Measurements from ENCODE around the gene TNRC18.

TNRC18 gene

DNA sequence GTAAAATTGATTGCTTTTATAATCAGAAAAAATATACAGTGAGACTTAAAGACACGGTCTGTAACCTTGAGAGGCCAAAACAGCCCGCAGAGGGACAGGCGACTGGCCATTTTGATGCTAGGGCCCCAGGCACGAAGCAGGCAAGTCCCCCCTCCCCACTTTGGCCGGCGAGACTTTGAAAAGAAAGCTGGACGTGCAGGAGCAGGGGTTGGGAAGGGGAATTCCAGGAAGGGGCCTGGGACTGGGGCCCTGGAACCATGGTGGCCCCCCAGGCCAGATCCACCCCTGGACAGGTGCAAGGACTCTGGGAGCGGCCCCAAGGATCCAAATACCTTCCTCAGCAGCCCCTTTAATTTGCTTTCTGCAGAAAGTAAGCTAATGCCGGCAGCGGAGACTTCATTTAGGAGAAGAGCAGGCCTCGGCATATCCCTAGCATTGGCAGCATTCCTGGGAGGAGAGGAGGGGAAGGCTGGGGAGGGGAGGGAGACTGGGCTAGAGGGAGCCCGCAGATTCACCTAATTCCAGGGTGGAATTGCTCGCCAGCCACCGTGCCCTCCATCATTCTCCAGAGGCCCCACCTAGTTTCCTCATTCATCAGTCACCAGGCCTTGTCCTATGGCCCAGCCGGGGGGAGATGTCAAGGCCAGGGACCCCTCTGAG is 24.9 kb upstream of the TNRC18 start:
- no peak for DNase-seq

DNA sequence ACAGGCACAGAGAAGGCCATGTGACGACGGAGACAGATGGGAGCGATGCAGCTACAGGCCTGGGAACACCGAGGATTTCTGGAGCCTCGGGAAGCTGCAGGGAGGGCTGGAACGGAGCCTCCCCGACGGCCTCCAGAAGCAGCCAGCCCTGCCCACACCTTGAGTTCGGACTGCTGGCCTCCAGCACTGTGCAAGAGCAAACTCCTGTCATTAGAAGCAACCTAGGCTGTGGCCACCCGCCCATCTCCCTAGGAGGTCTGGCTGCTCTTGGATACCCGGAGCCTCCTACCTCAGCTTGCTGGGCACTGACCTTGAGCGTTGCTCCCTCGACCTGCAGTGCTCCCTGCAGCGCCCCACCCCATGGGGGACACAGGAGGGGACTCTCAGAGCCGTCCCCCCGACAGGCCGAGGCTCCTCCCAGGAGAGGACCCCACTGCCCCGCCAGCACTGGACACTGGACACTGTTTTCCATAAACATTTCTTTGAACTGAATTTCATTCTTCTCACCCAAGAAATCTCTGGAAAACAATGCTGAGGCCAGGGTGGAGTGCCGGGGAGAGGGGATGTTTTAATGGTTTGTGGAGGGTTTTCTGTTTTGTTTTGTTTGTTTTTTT is 22.5 kb upstream of the TNRC18 start:
- no peak for DNase-seq

DNA sequence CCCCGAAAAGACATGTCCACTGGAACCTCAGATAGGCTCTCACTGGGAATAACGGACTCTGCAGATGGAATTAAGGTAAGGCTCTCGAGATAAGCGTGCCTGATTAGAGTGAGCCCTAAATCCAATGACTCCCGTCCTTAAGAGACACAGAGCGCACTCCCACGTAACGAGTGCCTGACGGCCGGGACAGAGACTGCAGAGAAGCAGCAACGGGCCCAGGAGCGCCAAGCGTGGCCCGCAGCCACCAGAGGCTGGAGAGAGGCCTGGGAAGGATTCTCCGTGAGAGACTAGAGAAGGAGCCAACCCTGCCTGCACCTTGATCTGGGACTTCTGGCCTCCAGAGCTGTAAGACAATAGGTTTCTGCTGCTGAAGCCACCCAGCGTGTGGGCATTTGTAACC is 20.0 kb upstream of the TNRC18 start:
- DNase-seq = no peak

DNA sequence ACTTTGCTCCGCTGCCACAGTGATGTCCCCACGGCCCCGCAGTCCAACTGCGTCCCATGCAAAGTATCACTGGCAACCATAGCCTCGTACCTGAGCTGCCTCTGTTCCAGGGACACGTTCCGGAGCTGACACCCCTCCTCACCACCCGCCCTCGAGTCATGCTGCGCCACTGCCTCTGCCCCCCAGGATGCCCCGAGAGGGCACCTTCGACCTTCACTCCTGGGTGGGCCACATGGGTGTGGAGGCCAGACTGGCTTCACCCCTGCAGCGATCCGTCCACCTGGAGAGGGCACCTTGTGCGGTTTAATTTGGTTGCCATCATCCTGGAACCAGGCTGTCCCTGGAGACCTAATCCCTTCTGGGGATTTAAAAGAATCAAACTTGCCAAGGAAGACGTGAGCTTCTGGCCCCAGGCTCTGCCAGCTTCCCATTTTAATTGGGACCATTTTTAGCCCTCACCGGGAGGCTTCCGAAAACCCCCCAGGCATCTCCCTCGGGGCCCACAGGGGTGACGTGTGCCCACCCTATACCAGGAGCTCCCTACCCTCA is 19.2 kb upstream of the TNRC18 start:
- DNase-seq = no peak

DNA sequence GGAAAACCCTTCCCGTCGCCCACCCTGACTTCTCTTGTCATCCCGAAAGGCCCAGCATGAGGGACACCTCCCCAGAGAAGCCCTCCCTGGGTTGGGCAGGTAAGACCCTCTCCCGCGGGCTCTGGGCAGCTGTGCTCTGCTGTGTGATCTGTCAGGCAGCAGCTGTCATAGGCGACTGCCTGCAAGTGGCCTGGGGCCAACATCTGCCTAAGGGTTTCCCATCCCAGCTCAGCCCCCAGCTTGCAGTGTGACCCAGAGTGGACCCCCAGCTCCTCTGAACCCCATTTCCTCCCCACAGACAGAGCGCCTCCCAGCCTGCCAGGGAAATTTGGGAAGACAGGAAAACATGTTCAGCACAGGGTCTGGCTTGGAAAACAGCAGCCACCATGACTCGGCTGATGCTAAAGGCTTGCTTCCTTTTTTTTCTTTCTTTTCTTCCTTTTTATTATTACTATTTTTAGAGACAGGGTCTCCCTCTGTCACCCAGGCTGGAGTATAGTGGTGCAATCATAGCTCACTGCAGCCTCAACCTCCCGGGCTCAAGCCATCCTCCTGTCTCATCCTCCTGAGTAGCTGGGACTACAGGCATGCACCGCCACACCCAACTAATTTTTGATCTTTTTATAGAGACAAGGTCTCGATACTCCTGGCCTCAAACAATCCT is 18.3 kb upstream of the TNRC18 start:
- DNase-seq = no peak

DNA sequence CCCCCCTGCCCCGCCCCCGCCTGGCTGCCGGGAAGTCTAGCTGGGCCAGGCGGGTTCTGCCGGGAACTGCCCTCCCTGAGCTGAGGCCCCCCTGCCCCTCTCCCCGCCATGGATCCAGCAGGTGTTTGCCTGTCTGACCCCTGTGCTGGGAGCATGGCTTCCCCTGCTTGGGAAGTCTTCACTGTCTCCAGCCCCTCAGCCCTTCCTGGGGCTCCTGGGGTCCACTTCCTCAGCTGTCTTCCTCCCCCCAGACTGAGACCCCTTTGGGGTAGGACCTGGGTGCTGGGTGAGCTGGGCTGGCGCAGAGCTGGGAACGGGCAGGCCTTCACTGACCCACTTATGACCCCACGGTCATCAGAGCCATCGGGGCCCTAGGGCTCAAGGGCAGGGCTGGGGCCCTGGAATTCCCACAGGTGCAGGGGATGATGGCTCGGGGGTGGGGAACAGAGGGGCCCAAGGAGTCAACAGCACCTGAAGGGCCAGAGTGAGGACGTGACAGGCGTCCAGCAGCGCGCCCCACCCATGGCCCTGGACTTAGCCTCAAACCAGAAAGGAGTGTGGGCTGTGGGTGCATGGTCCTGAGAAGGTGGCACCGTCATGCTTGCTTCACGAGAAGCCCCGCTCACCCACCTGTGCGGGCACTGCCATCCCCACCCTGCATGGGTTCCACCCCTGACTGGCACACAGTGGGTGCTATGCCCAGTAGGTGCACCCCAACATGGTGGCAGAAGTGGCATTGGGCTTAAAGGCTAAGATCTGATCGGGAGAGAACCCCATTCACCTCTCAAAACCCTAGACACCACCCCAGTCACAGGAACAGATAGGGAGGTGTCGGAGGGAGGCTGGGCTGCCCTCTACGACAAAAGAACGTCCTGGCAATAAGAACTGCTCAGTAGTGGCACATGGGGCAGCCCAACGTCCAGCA is 16.2 kb upstream of the TNRC18 start:
- no peak for DNase-seq

DNA sequence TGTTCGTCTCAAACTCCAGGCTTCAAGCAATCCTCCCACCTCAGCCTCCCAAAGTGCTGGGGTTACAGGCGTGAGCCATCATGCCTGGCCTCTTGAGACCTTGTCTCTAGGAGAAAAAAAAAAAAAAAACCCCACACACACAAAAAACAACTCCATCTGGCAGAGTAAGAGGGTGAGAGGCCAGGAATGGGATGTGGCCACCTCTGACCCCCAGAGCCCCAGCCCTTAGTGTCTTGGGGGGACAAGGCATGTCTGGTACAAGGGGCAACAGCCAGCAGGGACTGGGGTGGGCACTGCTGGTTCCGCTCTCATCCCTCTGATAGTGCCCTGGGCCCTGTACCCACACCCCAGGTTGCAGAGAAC is 15.6 kb upstream of the TNRC18 start:
- DNase-seq = no peak

DNA sequence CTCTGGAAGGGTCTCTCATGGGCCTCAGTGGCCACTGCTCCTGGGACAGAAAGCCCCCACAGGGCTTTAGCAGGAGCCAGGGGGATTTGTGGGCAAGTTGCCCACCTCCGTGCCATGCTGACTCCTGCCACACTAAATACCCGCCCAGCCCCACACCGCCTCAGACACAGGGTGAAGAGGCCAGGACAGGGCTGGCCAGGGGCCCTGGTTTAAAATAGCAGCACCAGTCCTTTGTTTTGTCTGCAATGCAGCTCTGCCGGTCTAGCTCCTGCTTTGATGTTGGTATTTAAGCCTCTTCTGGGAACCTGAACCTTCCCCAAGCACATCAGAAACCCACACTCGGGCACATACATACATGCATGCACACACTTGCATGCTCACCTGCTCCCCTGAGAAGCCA is 14.4 kb upstream of the TNRC18 start:
- DNase-seq = no peak

DNA sequence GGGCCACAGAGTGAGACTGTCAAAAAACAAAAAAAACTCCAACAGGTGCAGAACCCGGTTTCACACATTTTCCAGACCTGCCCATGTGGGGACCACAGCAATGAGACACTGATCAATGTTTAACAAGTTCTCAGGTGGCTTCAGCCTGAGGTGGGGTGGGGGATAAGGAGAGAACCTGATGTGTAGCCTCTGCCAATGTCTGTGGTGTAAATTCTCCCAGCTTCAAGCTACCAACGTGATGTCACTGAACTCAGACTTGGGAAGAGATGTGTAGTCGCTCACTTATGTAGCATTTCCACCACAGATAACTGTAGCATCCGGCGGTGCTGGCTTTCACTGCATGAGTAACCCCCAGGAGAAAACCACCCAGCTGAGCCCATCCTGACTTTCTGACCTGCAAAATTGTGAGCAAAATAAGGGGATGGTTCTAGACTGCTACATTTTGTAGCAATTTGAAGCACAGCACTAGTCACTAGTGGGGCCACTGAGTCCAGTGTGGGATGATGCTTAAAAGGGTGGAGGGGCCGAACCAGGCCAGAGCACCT is 13.8 kb upstream of the TNRC18 start:
- no peak for DNase-seq

DNA sequence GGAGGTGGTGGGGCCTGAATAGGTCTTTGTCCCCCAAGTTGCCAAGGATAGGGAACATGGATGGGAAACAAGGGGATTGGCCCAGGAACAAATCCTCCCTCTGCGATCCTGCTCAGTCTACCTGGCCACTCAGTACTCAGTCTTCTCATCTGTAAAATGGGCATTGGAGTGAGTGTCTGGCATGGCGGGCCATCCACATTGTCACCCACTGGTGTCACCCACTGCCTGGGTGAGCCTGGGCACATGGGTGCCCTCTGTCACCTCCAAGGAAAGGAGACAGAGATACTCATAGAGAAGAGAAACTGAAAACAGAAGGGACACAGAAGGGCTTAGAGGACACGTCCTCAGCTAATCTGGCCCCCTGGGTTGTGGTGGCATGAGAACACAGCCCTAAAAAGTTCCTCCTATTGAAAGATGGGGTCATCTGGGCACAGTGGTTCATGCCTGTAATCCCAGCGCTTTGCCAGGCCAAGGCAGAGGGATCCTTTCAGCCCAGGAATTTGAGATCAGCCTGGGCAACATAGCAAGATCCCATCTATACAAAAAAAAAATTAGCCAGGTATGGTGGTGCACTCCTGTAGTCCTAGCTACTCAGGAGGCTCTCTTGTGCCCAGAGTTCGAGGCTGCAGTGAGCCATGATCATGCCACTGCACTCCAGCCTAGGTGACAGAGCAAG is 12.5 kb upstream of the TNRC18 start:
- no peak for DNase-seq

DNA sequence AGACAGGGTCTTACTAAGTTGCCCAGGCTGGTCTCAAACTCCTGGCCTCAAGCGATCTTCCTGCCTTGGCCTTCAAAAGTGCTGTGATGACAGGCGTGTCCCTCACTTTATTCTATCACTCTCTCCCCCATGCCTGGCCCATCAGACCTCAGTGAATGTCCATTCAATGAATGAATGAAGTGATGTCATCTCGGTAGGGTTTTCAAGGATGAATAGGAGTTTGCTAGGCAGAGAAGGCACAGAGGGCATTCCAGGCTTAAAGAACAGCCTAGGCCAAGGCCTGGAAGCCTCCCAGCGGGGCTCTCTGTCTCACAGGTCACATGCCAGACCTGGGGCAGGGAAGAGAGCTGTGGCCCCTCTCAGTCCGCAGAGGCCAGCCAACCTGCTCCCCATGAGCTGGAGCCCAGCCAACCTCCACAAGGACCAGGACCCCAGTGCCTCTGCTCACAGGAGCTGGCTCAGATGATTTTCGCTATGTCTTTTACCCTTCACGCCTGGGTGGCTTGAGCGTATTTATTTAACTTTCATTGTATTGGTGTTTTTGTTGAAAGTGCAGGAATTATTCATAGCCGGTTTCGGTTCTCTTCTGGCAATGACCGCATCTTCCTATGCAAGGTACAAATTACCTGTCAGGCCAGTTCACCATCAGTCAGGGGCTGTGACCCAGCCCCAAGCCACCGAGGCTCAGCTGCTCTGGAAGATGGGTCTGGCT is 11.8 kb upstream of the TNRC18 start:
- DNase-seq = no peak

DNA sequence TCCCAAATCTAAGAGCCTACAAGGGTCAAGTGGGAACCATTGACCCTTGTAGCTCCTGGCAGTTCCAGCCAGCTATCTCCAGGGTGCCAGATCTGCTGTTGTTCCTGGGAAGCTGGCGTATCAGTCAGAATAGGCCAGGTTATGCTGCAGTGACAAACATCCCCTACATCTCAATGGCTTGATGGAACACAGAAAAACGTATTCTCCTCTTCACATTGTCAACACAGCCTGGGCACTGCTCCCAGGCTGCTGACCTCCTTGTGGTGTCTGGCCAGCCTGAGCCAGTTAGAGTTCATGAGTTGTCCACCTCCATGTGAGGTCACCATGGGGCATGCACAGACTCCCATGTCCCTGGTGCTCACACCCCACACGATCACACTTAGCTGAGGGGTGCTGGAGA is 9.5 kb upstream of the TNRC18 start:
- no peak for DNase-seq

DNA sequence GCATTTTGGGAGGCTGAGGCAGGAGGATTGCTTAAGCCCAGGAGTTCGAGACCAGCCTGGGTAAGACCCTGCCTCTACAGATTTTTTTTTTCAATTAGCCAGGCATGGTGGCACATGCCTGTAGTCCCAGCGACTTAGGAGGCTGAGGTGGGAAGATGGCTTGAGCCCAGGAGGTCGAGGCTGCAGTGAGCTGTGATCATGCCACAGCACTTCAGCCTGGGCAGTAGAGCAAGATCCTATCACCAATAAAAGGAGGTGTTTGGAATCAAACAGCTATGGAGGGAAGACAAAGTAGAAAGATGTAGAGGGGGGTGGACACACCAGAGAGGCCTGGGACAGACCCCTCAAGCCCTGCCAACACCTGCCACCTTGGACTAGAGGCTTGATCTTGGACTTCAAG is 9.1 kb upstream of the TNRC18 start:
- DNase-seq = no peak

DNA sequence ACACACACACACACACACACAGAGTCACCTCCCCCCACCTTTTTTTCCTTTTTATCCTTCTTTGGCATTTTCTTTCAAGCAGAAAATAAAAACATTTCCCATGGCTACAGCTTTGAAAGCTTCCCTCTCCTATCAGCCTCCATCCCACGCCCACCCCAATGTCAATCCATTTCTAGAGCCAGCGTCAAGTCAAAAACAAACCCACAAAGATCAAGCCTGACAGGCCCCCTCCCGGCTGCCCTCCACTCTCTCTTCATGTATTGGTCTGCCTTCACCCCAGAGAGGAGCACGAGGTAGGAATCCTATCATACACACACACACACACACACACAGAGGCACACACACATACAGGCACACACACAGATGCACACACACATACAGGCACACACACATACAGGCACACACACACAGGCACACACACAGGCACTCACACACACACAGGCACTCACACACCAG is 8.0 kb upstream of the TNRC18 start:
- DNase-seq = no peak

DNA sequence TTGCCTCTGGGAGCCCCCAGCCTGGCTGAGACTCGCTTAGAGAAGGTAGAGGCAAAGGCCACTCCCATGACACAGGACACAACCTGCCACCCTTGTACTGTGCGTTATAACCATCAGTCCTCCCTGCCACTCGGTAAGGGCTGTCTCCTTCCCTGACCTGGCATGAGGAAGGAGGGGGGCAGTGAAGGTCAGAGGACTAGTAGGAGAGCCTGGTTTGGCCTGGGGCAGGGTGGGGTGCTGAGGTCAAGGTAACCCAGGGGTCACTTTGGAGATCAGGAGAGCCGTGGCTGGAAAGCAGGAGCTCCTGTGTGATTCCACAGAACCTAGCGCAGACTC is 6.9 kb upstream of the TNRC18 start:
- no peak for DNase-seq

DNA sequence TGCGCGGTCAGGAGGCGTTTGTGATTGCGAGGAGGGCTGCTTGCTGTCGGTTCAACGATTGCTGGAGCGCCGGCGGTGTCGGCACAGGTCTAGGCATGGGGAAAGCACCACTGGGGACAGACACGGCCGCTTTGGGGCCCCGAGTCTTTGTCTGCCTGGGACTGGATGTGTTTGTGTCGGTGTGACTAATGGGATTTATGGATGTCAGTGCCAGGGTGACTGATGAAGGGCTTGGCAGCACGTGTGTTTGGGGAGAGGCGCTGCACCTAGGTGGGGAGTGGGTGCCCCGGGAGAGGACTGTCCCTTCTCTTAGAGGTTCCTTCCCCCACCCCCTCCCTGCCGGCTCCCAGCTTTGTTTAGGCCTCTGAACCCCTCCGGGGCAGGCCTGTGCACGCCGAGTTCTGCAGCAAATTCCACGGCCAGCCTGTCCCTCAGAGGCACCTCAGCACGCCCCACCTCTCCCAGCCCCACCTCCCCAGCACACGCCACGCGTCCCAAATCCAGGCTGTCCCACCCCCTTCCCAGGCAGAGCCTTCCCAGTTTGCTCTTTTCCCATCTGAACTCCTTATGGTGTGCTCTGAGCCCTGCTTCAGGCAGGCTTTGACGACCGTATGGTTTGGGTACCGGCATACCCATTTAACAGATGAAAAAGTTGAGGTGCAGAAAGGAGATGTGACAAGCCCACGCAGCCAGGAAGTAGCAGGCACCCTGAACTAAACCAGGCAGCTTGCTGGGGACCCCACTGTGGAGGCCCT is 6.4 kb upstream of the TNRC18 start:
- no peak for DNase-seq

DNA sequence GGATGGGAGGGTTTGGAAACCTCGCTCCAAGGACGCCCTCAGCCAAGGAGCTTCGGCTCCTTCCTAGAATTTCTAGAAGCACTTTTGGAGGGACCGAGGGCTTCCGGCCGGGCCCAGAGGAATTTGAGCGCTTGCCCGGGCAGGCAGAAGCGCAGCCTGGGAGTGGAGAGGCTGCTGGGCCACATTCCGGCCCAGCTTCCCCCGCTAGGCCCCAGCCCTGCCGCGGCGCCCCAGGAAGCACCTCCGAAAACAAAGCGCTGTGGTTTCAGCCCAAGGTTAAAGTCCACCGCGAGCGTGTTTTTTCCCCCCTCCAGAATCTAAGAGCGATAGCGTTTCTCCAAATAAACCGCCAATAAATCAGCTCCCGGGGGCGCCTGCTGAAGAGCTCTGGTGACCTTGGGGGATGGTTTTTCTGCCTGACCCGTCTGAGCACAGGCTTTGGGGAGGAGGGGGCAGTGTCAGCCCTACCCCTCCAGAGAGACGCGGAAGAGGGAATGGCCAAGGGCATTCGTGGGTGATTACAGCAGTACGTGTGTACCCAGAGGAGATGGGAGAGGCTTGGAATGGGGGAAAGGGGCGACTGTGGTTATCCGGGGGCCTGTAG is 5.7 kb upstream of the TNRC18 start:
- DNase-seq = no peak

DNA sequence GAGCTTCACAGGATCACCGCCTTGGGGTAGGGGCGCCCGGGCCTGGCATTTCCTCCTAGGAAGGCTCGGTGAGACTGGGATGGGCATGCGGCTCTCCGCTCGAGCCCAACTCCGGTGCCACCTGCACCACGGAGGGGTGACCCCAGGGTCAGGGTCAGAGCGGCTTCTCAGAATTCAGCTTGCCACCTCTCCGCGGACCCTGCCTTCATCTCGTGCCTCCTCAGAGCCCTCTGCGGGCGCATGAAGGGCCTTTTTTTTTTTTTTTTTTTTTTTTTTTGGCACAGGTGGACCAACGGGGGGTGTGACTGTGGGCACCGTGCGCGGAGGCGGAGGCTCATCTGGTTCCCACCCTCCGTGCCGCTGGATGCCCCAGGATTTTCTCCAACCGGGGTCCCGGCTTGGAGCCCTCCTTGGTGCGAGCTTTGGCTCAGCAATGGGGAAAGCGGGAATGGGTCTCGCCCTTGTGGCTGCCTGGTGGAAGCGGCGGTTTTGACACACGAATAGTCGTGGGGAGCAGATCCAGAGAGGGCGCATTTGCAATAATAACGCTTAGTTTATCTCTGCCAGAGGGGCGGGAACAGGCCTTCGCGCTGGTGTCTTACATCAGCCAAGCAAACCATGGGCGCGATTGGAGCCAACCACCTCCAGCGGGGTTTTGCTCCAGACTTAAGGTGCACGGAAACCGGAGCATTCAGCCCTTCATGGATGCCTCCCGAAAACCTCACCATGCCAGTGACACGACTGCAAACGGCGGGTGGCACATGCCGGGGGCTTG is 5.0 kb upstream of the TNRC18 start:
- no peak for DNase-seq

DNA sequence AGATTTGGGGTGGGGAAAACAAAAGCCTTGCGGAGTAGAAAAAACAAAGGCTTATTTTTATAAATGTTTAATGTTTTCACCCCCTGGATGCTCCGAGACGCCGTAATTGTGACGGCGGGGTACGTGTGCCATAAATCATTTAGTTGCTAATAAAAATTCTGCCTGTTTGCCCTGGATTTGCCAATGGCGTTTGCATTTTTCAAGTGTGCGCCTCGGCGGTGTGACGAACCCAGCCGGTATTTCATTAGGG is 2.5 kb upstream of the TNRC18 start:
- no peak for DNase-seq

Measured in NCI-H1417 treated with DMSO at 0.1 percent for 48 hours (cell line).